Stimulated activated CD8-positive, alpha-beta memory T cell treated with anti-CD3 and anti-CD28 coated beads, Interleukin-12 subunit alpha, Interleukin-12 subunit beta, amount 100 ng/mL, for 4 hours (primary cell): ENCODE measurements around the gene NRXN3.

Source experiments
- DNase-seq: peaks from one replicate; pipeline ENCODE4 v3.0.0-alpha.2; 2020; ENCODE audit warnings: low read depth

NRXN3 gene

DNA sequence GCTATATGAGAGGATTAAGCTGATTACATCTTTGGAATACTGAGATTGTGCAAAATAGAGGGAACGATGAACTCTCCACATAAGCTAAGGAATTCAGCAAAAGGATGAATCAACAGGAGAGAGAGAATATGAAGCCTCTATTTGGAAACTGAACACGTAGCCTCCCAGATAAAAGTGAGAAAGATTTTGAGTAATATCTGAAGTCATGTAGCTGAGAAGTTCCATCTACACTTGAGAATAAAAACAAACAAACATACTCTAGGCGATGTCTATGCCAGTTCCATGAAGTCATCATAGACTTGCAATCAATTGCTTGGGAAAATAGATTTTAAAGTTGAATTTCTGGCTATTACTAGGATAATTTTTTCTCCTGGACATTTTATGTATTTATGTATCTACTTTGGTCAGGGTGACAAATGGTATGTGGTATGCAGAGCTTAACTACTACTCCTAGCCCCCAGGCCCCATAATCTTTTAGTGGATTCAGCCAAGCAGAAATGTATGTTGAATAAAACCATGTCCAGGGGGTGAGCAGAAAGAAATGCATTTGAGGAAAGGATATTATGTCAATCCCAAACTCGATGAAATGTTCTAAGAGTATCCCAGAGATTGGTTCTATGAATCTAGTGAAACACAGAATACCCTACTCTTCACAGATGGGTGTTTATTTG, 1413.7 kb downstream of the NRXN3 start:
- no peak for DNase-seq

DNA sequence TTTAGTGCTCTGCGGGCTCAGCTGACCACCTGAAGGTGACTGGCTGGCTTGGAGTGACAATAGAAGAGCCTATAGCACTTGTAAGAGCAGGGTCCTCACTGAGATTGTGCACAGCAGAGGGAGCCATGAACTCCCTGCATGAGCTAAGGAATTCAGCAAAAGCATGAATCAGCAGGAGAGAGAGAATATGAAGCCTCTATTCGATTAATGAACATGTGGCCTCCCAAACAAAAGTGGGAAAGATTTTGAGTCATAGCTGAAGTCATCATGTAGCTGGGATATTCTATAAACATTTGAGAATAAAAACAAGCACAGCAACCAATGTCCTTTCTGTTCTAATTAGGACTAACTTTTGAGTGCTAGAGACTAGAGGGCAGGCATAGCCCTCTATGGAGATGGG, 1414.5 kb downstream of the NRXN3 start:
- no peak for DNase-seq

- DNase-seq = no peak
Observed at GRCh38 chr14:79585845-79586244, 1415.7 kb downstream of the NRXN3 start.

DNA sequence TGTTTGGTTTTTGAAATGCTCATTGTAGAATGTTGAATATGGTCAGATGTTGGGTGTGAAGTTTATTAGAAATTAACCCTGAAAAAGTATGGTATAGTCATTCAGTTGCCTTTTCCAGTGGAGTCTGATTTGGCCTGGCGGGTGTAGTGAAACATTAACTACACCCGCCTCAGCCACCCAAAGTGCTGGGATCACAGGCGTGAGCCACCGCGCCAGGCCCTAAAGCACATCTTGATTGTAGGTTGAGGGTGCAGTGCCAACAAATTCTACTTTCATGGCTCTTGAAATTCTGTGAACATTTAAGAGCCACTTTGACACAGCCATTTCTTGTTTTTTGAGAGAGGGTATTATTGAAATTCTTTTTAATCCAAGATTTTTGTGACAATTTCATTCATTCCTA, 1416.2 kb downstream of the NRXN3 start:
- DNase-seq = no peak

DNA sequence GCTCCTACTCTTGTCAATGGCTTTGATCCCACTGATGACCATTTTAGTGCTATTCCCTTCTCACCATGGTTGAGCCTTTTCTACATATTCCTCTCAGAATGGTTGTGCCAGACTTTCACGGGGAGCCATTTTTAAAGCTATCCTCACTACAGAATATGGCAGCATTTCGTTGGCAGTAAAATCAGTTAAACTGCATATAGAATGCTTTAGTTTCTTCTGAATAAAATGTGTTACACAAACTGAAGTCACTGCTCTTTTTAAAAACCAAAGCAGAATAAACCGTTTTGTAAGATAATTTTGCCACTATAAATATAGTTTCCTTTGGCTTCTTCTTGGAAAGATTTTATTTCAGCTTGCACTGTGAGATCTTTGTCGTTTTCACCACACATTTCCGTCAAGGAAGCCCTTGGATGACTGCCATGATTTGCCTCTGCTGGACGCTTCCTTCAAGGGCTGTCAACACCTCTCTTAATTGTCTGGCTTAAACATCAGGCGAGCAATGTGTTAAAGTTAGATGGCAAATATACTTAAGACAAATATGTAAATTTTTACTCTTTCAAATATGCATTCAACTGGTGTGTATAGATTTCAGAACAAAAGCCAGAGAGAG, 1416.9 kb downstream of the NRXN3 start:
- DNase-seq = no peak

DNA sequence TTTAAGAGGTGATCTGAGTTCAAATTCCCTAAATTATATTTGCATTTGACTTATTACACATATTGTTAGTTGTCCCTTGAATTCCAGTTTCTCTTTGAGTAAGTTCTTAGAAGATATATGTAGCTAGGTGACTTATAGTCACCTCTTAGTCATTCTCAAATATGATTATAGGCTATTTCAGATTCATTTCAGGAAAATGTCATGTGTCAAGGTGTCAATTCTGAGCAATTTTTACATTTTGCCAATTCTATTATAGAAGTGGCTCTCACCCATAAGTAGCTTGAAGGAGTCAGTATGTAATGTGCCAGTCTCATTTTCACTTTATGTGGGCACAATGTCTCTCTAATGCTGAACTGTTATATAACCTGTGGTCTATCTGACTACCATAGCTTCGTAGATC, 1417.7 kb downstream of the NRXN3 start:
- no peak for DNase-seq

DNA sequence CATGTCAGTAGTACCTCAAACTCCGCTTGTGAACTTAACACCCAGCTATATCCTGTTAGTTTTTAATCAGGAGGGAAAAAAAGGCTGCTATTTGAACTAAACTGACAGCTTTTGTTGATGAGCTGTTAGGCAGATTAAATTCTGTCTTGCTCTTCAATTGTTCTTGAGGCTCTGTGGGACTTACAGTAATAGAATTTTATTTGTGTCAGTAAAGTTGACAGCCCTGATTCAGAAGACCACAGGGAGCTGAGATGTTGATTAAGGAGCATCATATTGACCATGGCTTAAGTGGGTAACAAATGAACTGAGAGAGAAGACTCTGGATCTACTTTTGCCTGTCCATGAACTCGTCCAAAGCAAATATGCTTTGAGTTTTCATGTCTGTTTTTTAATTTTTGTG, 1418.2 kb downstream of the NRXN3 start:
- DNase-seq = no peak

GRCh38 chr14:79596551-79596950, 1426.4 kb downstream of the NRXN3 start:
- DNase-seq = no peak

- DNase-seq = no peak
Observed at GRCh38 chr14:79597566-79597965, 1427.4 kb downstream of the NRXN3 start.

- no peak for DNase-seq
Observed at GRCh38 chr14:79598339-79598738, 1428.2 kb downstream of the NRXN3 start.

- DNase-seq = no peak
Observed at GRCh38 chr14:79599239-79599638, 1429.1 kb downstream of the NRXN3 start.

DNA sequence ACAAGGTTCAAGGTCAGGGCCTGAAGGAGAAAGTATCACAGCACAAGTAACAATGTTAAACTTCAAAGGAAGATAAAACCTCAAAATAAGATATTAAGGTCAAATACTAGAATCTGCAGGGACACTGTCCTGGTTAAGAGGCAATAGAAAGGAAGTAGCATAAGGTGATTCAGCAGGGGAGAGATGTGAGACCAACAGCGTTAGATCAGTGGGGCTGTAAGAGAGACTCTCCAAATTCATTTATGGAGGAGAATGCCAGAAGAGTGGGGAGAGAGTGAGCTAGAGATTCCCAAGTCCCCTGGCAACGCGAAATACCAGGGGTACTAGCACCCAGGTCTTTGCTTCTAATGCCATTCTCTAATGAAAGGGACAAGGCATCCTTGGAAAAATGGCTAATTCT, 1430.2 kb downstream of the NRXN3 start:
- DNase-seq = no peak

DNA sequence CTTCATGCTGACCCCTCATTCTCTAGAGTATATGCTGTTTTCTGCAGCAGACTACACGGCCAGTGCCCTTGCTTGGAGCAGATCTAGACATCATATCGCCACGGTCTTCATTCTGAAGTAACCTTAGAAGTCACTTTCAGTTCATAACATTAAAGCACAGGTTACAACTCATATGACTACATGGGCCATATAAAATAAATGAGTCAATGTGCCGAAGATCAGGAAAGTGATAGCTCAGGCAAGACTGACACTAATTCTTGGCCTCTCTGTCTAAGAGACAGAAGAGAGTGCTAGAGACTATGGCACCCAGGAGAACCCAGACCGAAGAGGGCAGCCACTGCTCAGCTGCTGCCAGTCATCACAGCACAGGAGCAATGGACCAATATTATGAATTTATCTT, 1431.4 kb downstream of the NRXN3 start:
- DNase-seq = no peak

DNA sequence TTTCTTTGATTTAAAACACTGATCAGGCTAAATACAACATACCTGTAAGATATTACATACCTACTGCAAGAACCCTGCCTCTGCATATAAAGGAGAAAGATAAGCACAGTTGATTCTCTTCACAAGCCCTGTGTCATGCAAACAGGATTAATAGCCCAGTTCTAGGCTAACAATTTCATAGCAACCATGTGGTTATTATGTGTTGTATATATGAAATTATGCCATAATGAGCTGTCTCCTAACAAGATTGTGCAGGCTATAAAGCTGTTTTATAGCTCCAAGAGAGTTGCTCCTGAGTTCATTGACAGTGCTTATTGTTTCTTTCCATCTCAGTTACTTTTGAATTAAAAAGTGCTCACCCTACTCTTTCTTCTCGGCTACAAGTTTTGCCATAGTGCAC, 1431.9 kb downstream of the NRXN3 start:
- DNase-seq = no peak

GRCh38 chr14:79602742-79603141, 1432.6 kb downstream of the NRXN3 start:
- DNase-seq = no peak

GRCh38 chr14:79605849-79606248, 1435.7 kb downstream of the NRXN3 start:
- no peak for DNase-seq

- no peak for DNase-seq
Observed at GRCh38 chr14:79608446-79608845, 1438.3 kb downstream of the NRXN3 start.

DNA sequence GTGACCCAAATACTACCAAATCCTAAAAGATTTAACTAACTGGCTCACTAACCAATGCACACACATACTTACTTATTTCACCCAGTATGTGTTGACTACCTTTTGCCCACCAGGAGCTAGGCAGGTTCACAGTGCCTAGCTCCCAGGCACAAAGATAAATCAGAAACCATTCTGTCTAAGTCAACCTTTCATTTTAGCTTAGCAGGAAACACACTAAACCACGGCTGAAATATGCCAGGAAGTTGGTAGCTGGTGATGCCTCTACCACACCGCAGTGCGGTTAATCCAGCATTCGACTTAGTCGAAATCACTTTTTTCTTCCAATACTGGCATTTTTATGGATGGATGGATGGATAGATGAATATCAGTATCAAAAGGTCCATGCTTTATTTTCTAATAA, 1443.5 kb downstream of the NRXN3 start:
- no peak for DNase-seq

- no peak for DNase-seq
Observed at GRCh38 chr14:79614448-79614847, 1444.3 kb downstream of the NRXN3 start.

- no peak for DNase-seq
Observed at GRCh38 chr14:79627058-79627457, 1456.9 kb downstream of the NRXN3 start.

DNA sequence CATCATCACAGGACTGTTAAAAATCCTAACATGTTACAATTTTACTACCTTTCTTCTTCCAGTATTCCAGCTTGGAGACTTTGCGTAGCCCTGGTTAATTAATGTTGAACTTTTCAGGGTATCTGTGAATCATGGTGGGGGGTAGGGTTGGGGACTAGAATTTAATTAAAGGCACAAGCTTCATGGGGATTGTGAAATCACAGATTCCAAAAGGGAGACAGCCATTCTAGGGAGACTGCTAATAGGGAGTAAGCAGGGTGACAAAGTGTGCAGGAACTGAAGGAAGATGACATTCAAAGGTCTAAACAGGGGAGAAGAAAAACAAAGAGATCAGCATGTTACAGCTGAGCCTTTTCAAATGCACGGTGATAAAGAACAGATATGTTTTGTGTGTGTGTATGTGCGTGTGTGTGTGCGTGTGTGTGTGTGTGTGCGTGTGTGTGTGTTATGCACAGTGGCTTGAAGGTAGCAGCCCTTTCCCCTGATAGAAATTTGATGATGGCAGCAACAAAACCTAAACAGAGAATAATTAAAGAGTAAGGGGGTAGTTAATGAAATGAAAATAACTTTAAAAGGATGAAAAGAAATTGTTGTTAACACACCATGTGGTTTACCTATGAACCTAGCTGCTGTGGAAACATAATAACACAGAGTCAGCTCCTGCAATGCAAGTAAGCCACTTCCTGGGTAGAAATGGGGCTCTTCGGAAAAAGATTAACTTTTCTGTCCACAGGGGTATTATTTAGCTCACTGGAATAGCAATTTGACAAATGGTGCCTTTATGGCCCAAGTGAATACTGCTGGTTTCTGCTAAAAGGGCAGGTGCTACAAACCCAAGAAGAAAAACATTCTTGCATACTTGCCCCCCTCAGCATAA, 1459.5 kb downstream of the NRXN3 start:
- DNase-seq = no peak

DNA sequence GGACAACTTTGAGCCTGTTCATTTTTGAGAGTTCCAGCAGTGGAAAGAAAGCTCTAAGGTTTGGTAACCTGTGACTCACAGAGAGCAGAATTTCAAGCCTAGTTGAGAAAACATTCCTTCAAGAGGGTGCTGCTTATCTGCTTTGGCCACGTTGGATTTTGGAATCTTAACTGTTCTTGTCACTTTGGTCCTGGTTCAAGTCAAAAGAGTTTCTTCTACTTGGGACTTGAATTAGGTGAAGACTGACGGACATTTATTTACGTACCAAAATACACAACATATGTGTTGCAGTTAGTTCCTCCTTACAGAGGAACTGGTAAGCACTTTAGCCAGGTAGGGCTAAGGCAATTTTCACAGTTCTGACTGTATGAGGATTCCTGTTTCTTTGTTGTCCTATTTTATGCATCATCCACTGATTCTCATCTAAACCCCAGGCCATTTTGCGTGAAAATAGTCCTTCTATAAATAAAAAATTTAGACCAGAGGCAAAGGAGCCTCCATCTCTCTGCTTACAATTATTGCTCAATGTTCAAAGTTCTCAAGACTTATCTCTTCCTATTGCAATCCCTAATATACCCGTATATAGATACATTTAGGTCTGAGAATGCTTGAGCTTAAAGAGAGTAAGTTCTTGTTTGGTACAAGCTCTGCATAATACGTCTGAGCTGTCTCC, 1460.3 kb downstream of the NRXN3 start:
- no peak for DNase-seq

DNA sequence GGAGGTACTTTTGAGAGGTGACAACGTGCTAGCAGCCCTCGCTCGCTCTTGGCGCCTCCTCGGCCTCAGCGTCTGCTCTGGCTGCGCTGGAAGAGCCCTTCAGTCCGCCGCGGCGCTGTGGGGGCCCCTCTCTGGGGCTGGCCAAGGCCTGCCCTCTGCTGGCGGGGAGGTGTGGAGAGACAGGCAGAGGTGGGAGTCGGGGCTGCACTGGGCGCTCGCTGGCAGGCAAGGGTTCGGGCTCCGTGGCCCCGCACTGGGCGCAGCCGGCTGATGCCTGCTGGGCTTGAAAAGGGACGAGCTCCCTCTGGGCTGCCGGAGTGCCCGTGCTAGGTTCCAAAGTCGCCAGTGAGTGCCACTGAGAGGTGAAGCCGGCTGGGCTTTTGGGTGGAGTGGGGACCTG, 1461.1 kb downstream of the NRXN3 start:
- DNase-seq = no peak
